Spleen (tissue), 11 donors: ENCODE measurements around the gene GUCY1A2. TPM values are rescaled to one million over a fixed set of nuclear protein-coding genes. Genes with fewer than 3 reads are reported as not detected.

ENCODE experiments used
- DNase-seq: peaks from one replicate; pipeline ENCODE4 v3.0.0-alpha.2; 2020
- H3K27ac ChIP-seq, 8 donors: fragments of 200-600 bp; sonication (generic) in 7 of 8; 1 replicate in 4 of 8; 2 replicates in 4 of 8; pipeline versions ENCODE4 v1.5.0 to v1.8.0; 2016 to 2021; ENCODE audit warnings: inconsistent platforms in 4 of 8, mild to moderate bottlenecking in 4 of 8, moderate library complexity in 1 of 8
- H3K27me3 ChIP-seq, 7 donors: fragments of 200-600 bp; sonication (generic) in 6 of 7; replicated peaks in 1 of 7; 1 replicate in 4 of 7; 2 replicates in 3 of 7; pipeline versions ENCODE4 v1.5.0 to v1.8.0; 2016 to 2021; ENCODE audit warnings: inconsistent platforms in 3 of 7, mild to moderate bottlenecking in 1 of 7
- H3K36me3 ChIP-seq, 6 donors: fragments of 200-600 bp; sonication (generic) in 5 of 6; 1 replicate in 4 of 6; 2 replicates in 2 of 6; pipeline versions ENCODE4 v1.5.0 to v1.8.0; 2016 to 2021; ENCODE audit warnings: inconsistent platforms in 2 of 6
- H3K4me1 ChIP-seq, 6 donors: fragments of 200-600 bp; sonication (generic) in 5 of 6; 1 replicate in 3 of 6; 2 replicates in 3 of 6; pipeline versions ENCODE4 v1.5.0 to v1.8.0; 2016 to 2021; ENCODE audit warnings: inconsistent platforms in 3 of 6
- H3K4me3 ChIP-seq, 8 donors: fragments of 200-600 bp; sonication (generic) in 7 of 8; 1 replicate in 4 of 8; 2 replicates in 4 of 8; pipeline versions ENCODE4 v1.5.0 to v1.8.0; 2016 to 2021; ENCODE audit warnings: inconsistent platforms in 4 of 8, mild to moderate bottlenecking in 4 of 8, moderate library complexity in 2 of 8
- H3K9me3 ChIP-seq, 8 donors: fragments of 200-600 bp; sonication (generic) in 7 of 8; 1 replicate in 4 of 8; 2 replicates in 4 of 8; pipeline versions ENCODE4 v1.5.0 to v1.8.0; 2016 to 2021; ENCODE audit warnings: inconsistent platforms in 4 of 8
- POLR2A ChIP-seq, 3 donors: fragments of 450-650 bp; IDR thresholded peaks; one replicate each; pipeline ENCODE4 v1.5.1; 2017; ENCODE audit warnings: antibody characterized with exemption in 3 of 3, mild to moderate bottlenecking in 1 of 3
- POLR2AphosphoS5 ChIP-seq, 3 donors: sonication (generic); formaldehyde crosslinking; IDR thresholded peaks; one replicate each; pipeline ENCODE4 v1.5.1; 2017; ENCODE audit warnings: antibody characterized with exemption in 3 of 3
- WGBS, 5 donors: extraction: QIAGEN DNeasy Blood & Tissue Kit in 3 of 5; methylation state at CpG; one replicate each; pipeline versions ENCODE4 v1.1.5 to v1.1.7; 2013 to 2018; 5-methylcytosine and 5-hydroxymethylcytosine counted together
- intact Hi-C: fragments of 100-400 bp; cut with DNase I; formaldehyde crosslinking; loops from one replicate; pipeline ENCODE4 v1.15.0; 2023; ENCODE audit warnings: low total_unique reads
- polyA plus RNA-seq, 3 donors: library from polyadenylated mRNA; stranded (reverse); fragments of 200-250 nt; gene quantifications; one replicate each; pipeline ENCODE4 v1.2.1, GENCODE V29; 2013
- total RNA-seq, 7 donors: library from RNA; depleted of rRNA in 3 of 7; stranded (reverse); fragments of >200 nt in 3 of 7; fragmentation: NEBNext Ultra II Directional in 4 of 7; extraction: Animal tissue kit (Norgen Biotek cat#: 25700) in 4 of 7; gene quantifications; one replicate each; pipeline versions ENCODE4 v1.1.0 to v1.2.1, GENCODE V29; 2016 to 2021
- TF ChIP-seq, protein P1 (sequence below), 11 experiments: fragments of 200-600 bp in 7 of 11; fragments of 450-650 bp in 4 of 11; sonication (generic) in 4 of 11; IDR thresholded peaks in 8 of 11; conservative IDR thresholded peaks in 3 of 11; 1 replicate in 7 of 11; 2 replicates in 4 of 11; pipeline versions ENCODE4 v1.4.0 to v1.8.0; 2016 to 2021; ENCODE audit warnings: antibody characterized with exemption in 11 of 11, inconsistent platforms in 4 of 11, mild to moderate bottlenecking in 1 of 11
- donor health status: healthy with polysubstance abuse.
- donor health status: DM: no; HTN: no; CAD: no; lungs with moderate emphysema.
- donor health status: DM: no; HTN: no; CAD: no.
- donor health status: Bipolar disorder and iron deficiency.
- donor health status: healthy.
- donor health status: DM: no; HTN: no; CAD: no.
- donor health status: DM: yes; HTN: yes; CAD: no.

Gene GUCY1A2
- total and polyA plus RNA-seq, 10 donors, result 0.32 to 64.0 (median 17.6) TPM

DNA sequence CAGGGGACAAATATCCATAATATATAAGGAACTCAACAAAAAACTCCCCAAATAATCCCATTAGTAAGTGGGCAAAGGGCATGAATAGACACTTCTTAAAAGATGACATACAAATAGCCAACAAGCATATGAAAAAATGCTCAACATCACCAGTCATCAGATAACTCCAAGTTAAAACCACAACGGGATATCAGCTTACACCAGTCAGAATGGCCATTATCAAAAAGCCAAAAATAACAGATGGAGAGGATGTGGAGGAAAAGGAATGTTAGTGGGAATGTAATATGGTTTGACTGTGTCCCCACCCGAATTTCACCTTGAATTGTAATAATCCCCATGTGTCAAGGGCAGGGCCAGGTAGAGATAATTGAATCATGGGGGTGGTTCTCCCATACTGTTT is 350.1 kb downstream of the GUCY1A2 start:
- Histone ChIP-seq H3K36me3 (no peaks in the 10 kb centered on the region), H3K9me3 (peaks cover 0 to 4% (median 0%) of the 10 kb centered on the region in 8 donors), H3K4me1 (no peaks in the 10 kb centered on the region), H3K27me3 (no peaks in the 10 kb centered on the region), H3K4me3 (no peak overlapping the region), H3K27ac (no peak overlapping the region)
- WGBS, 5 donors, result 48 to 62% (median 54%) methylated on average over 2 of the region's 2 CpGs
- no peak for DNase-seq
- intact Hi-C loops, result no loop called here
- TF ChIP-seq POLR2AphosphoS5 (IDR thresholded peaks at IDR 0.05) (no peak), POLR2A (IDR thresholded peaks at IDR 0.05) (no peak)
- TF ChIP-seq, protein P1, sequence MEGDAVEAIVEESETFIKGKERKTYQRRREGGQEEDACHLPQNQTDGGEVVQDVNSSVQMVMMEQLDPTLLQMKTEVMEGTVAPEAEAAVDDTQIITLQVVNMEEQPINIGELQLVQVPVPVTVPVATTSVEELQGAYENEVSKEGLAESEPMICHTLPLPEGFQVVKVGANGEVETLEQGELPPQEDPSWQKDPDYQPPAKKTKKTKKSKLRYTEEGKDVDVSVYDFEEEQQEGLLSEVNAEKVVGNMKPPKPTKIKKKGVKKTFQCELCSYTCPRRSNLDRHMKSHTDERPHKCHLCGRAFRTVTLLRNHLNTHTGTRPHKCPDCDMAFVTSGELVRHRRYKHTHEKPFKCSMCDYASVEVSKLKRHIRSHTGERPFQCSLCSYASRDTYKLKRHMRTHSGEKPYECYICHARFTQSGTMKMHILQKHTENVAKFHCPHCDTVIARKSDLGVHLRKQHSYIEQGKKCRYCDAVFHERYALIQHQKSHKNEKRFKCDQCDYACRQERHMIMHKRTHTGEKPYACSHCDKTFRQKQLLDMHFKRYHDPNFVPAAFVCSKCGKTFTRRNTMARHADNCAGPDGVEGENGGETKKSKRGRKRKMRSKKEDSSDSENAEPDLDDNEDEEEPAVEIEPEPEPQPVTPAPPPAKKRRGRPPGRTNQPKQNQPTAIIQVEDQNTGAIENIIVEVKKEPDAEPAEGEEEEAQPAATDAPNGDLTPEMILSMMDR (IDR thresholded peaks at IDR 0.05 in 8 of 11, conservative IDR thresholded peaks at IDR 0.05 in 3 of 11), result no peak

DNA sequence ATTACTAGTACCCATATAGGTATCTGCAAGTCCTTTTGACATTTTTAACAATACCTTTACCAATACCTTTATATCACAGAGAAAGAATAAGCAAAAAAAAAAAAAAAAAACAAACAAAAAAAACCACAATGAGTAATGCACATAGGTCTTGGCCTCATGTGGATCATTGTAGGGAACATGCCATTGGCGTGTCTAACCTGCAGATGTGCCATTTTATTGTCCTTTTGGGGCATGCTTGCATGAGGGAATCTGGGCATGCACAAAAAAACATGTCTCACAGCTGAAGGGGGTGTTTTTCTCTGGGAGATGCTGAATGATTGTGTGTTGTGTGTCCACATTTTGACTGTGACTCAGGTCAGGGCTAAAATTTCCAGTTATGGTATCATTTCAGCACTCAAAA is 361.6 kb downstream of the GUCY1A2 start:
- WGBS, 5 donors, result 52 to 82% (median 66%) methylated on average over 1 of the region's 1 CpG
- H3K4me1 ChIP-seq, result no peaks in the 10 kb centered on the region
- intact Hi-C loops, result no loop called here
- H3K4me3 ChIP-seq, result no peak overlapping the region
- H3K27ac ChIP-seq, result no peak overlapping the region
- H3K9me3 ChIP-seq, result peaks cover 0 to 18% (median 4%) of the 10 kb centered on the region in 8 donors
- TF ChIP-seq POLR2AphosphoS5 (IDR thresholded peaks at IDR 0.05) (no peak), POLR2A (IDR thresholded peaks at IDR 0.05) (no peak)
- TF ChIP-seq, protein P1 (IDR thresholded peaks at IDR 0.05 in 8 of 11, conservative IDR thresholded peaks at IDR 0.05 in 3 of 11), result no peak
- no peaks in the 10 kb centered on the region for H3K36me3 ChIP-seq
- no peak for DNase-seq
- no peaks in the 10 kb centered on the region for H3K27me3 ChIP-seq

DNA sequence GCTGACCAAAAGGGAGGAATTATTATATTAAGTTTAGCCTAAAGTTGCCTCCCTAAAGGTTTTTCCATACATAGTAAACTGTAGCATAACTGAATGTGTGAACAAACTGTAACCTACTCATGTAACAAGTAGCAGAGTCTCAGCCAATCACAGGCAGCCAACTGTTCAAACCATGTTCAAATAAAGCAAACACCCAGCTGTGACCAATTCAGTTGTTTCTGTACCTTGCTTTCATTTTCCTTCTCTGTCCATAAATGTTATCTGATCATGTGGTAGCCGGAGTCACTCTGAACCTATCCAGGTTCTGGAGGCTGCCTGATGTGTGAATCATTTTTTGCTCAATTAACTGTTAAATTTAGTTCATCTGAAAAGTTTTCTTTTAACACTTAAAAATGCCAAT is 373.5 kb downstream of the GUCY1A2 start:
- H3K9me3 ChIP-seq, result peaks cover 4 to 31% (median 20%) of the 10 kb centered on the region in 8 donors
- H3K36me3 ChIP-seq, result no peaks in the 10 kb centered on the region
- no peak for TF ChIP-seq POLR2AphosphoS5 (IDR thresholded peaks at IDR 0.05)
- no peak for TF ChIP-seq POLR2A (IDR thresholded peaks at IDR 0.05)
- TF ChIP-seq, protein P1 (IDR thresholded peaks at IDR 0.05 in 8 of 11, conservative IDR thresholded peaks at IDR 0.05 in 3 of 11), result no peak
- no peaks in the 10 kb centered on the region for H3K4me1 ChIP-seq
- H3K4me3 ChIP-seq, result no peak overlapping the region
- DNase-seq, result no peak
- H3K27ac ChIP-seq, result no peak overlapping the region
- 59 to 82% (median 80%) methylated on average over 1 of the region's 1 CpG for WGBS, 5 donors
- intact Hi-C loops, result no loop called here
- no peaks in the 10 kb centered on the region for H3K27me3 ChIP-seq

DNA sequence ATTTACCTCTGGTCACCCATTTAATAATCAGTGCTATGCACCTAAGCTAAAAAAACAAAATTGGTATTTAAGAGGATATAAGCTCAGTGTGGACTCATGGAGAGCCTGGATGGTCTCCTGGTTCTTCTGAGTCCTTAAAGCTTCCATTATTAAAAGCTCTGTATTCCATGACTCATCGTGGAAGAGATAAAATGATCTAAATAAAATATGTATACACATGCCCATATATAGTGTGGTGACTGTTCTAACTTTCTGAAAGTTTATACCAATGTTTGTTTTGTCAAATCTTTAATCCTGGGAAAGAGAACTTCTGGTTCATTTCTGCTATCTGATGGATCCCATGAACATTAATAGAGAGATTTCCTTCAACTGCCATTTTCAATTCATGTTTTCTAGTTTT is 375.9 kb downstream of the GUCY1A2 start:
- 73 to 89% (median 81%) methylated on average over 1 of the region's 1 CpG for WGBS, 5 donors
- Histone ChIP-seq H3K27me3 (no peaks in the 10 kb centered on the region), H3K4me3 (no peak overlapping the region), H3K9me3 (peaks cover 4 to 37% (median 27%) of the 10 kb centered on the region in 8 donors), H3K4me1 (no peaks in the 10 kb centered on the region), H3K36me3 (no peaks in the 10 kb centered on the region), H3K27ac (no peak overlapping the region)
- no peak for DNase-seq
- TF ChIP-seq POLR2A (IDR thresholded peaks at IDR 0.05) (no peak), POLR2AphosphoS5 (IDR thresholded peaks at IDR 0.05) (no peak)
- TF ChIP-seq, protein P1 (IDR thresholded peaks at IDR 0.05 in 8 of 11, conservative IDR thresholded peaks at IDR 0.05 in 3 of 11), result no peak
- intact Hi-C loops, result no loop called here
